AG09319 (cell line): ENCODE results near the gene TMEM190.

Experiments used
- DNase-seq: peaks from one replicate; pipeline ENCODE4 v3.0.0-alpha.2; 2010; ENCODE audit warnings: low read depth; ENCODE audit errors: extremely low read depth
- TF ChIP-seq, protein P1 (sequence below): IDR thresholded peaks from 2 replicates; pipeline ENCODE4 v1.5.1; 2011; ENCODE audit warnings: low read depth, mild to moderate bottlenecking, inconsistent platforms, low read length, moderate library complexity

TMEM190 gene

DNA sequence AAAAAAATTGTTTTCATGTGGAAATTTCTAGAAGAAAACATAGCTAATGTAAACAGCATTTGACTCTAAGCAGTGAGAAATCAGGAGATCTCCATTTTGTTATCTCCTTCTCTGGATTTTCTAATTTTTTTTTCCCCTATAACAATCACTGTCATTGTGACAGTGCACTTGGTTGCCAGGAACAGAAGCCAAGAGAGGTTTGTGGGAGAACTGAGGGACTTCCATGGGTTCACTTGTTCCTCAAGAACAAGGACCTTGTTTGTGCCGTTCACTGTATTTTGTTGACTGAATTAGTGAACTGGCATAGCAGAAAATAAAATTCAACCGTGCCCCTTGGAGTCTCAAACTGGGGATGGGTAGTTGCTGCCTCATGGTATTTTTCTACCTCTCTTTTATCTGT is 49.4 kb downstream of the TMEM190 start:
- no peak for DNase-seq
- TF ChIP-seq, protein P1, sequence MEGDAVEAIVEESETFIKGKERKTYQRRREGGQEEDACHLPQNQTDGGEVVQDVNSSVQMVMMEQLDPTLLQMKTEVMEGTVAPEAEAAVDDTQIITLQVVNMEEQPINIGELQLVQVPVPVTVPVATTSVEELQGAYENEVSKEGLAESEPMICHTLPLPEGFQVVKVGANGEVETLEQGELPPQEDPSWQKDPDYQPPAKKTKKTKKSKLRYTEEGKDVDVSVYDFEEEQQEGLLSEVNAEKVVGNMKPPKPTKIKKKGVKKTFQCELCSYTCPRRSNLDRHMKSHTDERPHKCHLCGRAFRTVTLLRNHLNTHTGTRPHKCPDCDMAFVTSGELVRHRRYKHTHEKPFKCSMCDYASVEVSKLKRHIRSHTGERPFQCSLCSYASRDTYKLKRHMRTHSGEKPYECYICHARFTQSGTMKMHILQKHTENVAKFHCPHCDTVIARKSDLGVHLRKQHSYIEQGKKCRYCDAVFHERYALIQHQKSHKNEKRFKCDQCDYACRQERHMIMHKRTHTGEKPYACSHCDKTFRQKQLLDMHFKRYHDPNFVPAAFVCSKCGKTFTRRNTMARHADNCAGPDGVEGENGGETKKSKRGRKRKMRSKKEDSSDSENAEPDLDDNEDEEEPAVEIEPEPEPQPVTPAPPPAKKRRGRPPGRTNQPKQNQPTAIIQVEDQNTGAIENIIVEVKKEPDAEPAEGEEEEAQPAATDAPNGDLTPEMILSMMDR = no peak
